Parathyroid adenoma (tissue), 2 donors: ENCODE results near the gene SORT1.

ENCODE experiments used
- H2AFZ ChIP-seq: fragments of 300-600 bp; sonication (generic); one replicate; pipeline ENCODE4 v1.7.0; 2017; ENCODE audit warnings: antibody characterized with exemption, mild to moderate bottlenecking
- H3K27ac ChIP-seq: fragments of 300-600 bp; sonication (generic); one replicate; pipeline ENCODE4 v1.7.0; 2017
- H3K27me3 ChIP-seq: fragments of 300-600 bp; sonication (generic); one replicate; pipeline ENCODE4 v1.7.0; 2017; ENCODE audit warnings: low read length; ENCODE audit not compliant: control insufficient read depth, insufficient read depth
- H3K36me3 ChIP-seq: fragments of 300-600 bp; sonication (generic); one replicate; pipeline ENCODE4 v1.7.0; 2017; ENCODE audit warnings: low read length; ENCODE audit not compliant: control insufficient read depth, insufficient read depth
- H3K4me1 ChIP-seq: fragments of 300-600 bp; sonication (generic); one replicate; pipeline ENCODE4 v1.7.0; 2017; ENCODE audit warnings: control low read depth
- H3K4me2 ChIP-seq: fragments of 300-600 bp; sonication (generic); one replicate; pipeline ENCODE4 v1.7.0; 2017; ENCODE audit warnings: low read length
- H3K4me3 ChIP-seq: fragments of 300-600 bp; sonication (generic); one replicate; pipeline ENCODE4 v1.7.0; 2017; ENCODE audit warnings: low read depth, low read length
- H3K79me2 ChIP-seq: fragments of 300-600 bp; sonication (generic); one replicate; pipeline ENCODE4 v1.7.0; 2017; ENCODE audit warnings: control low read depth
- H3K9ac ChIP-seq: fragments of 300-600 bp; sonication (generic); one replicate; pipeline ENCODE4 v1.7.0; 2017; ENCODE audit warnings: mild to moderate bottlenecking
- H3K9me3 ChIP-seq: fragments of 300-600 bp; sonication (generic); one replicate; pipeline ENCODE4 v1.7.0; 2017; ENCODE audit warnings: low read length; ENCODE audit not compliant: control insufficient read depth
- TF ChIP-seq, protein P1 (sequence below): fragments of 300-600 bp; sonication (generic); IDR thresholded peaks from one replicate; pipeline ENCODE4 v1.7.0; 2017; ENCODE audit warnings: antibody characterized with exemption, mild to moderate bottlenecking
- donor health status: primary hyperparathyroidism.

Gene SORT1

GRCh38 chr1:109368464-109368863 is 29.3 kb downstream of the SORT1 start:
- TF ChIP-seq, protein P1, sequence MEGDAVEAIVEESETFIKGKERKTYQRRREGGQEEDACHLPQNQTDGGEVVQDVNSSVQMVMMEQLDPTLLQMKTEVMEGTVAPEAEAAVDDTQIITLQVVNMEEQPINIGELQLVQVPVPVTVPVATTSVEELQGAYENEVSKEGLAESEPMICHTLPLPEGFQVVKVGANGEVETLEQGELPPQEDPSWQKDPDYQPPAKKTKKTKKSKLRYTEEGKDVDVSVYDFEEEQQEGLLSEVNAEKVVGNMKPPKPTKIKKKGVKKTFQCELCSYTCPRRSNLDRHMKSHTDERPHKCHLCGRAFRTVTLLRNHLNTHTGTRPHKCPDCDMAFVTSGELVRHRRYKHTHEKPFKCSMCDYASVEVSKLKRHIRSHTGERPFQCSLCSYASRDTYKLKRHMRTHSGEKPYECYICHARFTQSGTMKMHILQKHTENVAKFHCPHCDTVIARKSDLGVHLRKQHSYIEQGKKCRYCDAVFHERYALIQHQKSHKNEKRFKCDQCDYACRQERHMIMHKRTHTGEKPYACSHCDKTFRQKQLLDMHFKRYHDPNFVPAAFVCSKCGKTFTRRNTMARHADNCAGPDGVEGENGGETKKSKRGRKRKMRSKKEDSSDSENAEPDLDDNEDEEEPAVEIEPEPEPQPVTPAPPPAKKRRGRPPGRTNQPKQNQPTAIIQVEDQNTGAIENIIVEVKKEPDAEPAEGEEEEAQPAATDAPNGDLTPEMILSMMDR: no peak
- Histone ChIP-seq H3K36me3 (no peaks in the 10 kb centered on the region), H3K9me3 (no peaks in the 10 kb centered on the region), H3K4me2 (no peak overlapping the region), H3K4me3 (no peak overlapping the region), H3K79me2 (peaks cover 4% of the 10 kb centered on the region), H2AFZ (no peak overlapping the region), H3K4me1 (peaks cover 9% of the 10 kb centered on the region), H3K27me3 (no peaks in the 10 kb centered on the region), H3K9ac (no peak overlapping the region), H3K27ac (no peak overlapping the region)

DNA sequence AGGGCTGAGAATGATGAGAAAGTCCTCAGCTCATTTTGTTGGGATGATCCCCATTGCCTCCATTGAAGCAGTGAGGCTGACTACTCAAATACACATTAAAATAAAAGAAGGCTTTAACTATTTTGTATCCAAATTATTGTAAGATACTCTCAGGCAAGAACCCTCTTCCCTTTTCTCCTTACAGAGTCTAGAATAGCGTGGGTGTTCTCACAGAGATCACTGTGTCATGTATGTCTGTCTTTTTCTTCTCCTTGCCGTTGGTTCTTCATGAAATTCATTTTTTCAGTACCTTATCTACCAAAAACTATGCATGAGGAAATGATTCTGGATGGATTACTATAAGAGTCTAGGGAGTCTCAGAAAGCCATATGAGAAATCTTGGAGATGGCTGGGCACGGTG is 30.1 kb downstream of the SORT1 start:
- no peaks in the 10 kb centered on the region for H3K36me3 ChIP-seq
- no peak overlapping the region for H3K4me3 ChIP-seq
- H3K4me2 ChIP-seq: no peak overlapping the region
- H3K9me3 ChIP-seq: no peaks in the 10 kb centered on the region
- no peak overlapping the region for H2AFZ ChIP-seq
- H3K27me3 ChIP-seq: no peaks in the 10 kb centered on the region
- no peak overlapping the region for H3K27ac ChIP-seq
- no peak overlapping the region for H3K9ac ChIP-seq
- H3K79me2 ChIP-seq: peaks cover 4% of the 10 kb centered on the region
- H3K4me1 ChIP-seq: peaks cover 9% of the 10 kb centered on the region
- TF ChIP-seq, protein P1: no peak

DNA sequence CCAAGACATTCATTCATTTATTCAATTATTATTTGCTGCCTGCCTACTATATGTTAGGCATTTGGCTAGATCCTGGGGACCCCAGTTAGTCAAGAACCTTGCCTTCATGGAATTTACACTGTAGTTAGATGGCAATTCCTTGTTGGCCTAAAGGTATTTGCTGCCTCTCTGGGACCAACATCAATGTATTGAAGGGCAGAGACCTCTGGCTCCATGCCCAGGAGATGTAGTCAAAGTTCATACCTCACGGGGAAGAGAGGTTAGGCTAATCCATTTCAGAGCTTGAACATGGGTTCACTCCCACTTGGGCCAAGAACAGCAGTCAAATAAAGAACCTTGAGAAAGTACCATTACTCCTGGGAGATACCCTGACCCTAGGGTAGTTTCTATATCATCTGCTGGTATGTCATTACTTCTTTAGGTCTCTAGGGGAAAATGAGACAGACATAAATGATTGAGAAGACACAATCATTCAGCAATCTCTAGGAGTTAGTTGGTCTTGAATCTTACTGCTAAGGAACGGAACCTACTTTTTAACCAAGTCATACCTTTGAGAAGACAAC is 32.0 kb downstream of the SORT1 start:
- TF ChIP-seq, protein P1: no peak
- H3K79me2 ChIP-seq: peaks cover 4% of the 10 kb centered on the region
- no peak overlapping the region for H3K4me2 ChIP-seq
- H3K27ac ChIP-seq: no peak overlapping the region
- peaks cover 9% of the 10 kb centered on the region for H3K4me1 ChIP-seq
- H3K9ac ChIP-seq: no peak overlapping the region
- no peaks in the 10 kb centered on the region for H3K36me3 ChIP-seq
- no peaks in the 10 kb centered on the region for H3K9me3 ChIP-seq
- no peak overlapping the region for H3K4me3 ChIP-seq
- H2AFZ ChIP-seq: no peak overlapping the region
- H3K27me3 ChIP-seq: no peaks in the 10 kb centered on the region

DNA sequence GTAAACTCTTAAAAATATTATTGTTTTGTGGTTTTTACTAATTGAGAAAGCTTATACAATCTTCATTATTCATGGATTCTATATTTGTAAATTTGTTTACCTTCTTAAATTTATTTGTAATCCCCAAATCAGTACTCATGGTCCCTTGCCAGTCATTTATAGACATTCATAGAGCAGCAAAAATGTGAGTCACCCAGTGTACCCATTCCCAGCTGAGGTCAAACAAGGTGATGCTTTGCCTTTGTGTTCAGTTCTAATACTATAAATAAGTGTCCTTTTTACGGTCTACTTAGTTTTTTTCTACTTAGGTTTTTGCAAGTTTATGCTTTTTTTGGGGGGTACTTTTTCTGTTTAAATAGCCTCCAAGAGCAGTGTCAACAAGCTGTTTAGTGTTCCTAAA is 36.1 kb downstream of the SORT1 start:
- H3K9me3 ChIP-seq: no peaks in the 10 kb centered on the region
- H3K9ac ChIP-seq: no peak overlapping the region
- H3K79me2 ChIP-seq: no peaks in the 10 kb centered on the region
- no peak overlapping the region for H3K4me2 ChIP-seq
- no peak overlapping the region for H3K27ac ChIP-seq
- TF ChIP-seq, protein P1: no peak
- no peaks in the 10 kb centered on the region for H3K27me3 ChIP-seq
- H3K4me3 ChIP-seq: no peak overlapping the region
- H2AFZ ChIP-seq: no peak overlapping the region
- H3K36me3 ChIP-seq: no peaks in the 10 kb centered on the region
- peaks cover 9% of the 10 kb centered on the region for H3K4me1 ChIP-seq

DNA sequence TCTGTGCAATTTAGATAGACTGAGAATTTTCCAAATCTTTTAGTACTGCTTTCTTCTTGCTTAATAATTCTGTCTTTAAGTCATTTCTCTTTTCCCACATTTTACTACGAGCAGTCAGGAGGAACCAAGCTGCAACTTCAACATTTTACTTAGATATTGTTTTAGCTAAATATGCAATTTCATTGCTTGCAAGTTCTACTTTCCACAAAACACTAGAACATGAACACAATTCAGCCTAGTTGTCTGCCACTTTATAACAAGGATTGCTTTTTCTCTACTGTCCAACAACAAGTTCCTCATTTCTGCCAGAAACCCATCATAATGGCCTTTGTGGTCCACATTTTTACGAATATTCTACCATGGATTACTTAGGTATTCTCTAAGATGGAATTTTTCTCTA is 36.6 kb downstream of the SORT1 start:
- H3K27ac ChIP-seq: no peak overlapping the region
- no peaks in the 10 kb centered on the region for H3K36me3 ChIP-seq
- TF ChIP-seq, protein P1: no peak
- peaks cover 9% of the 10 kb centered on the region for H3K4me1 ChIP-seq
- H3K4me3 ChIP-seq: no peak overlapping the region
- H3K9me3 ChIP-seq: no peaks in the 10 kb centered on the region
- H3K4me2 ChIP-seq: no peak overlapping the region
- H3K27me3 ChIP-seq: no peaks in the 10 kb centered on the region
- no peak overlapping the region for H2AFZ ChIP-seq
- no peak overlapping the region for H3K9ac ChIP-seq
- H3K79me2 ChIP-seq: no peaks in the 10 kb centered on the region
